HG03060 (cell line): ENCODE results near the gene COL28A1.

Experiments
- ATAC-seq: cut with Tn5 transposase; IDR thresholded peaks from one replicate; pipeline ENCODE4 v1.9.1; 2021; ENCODE audit warnings: low read depth, moderate number of reproducible peaks; ENCODE audit not compliant: unreplicated experiment

Gene COL28A1

DNA sequence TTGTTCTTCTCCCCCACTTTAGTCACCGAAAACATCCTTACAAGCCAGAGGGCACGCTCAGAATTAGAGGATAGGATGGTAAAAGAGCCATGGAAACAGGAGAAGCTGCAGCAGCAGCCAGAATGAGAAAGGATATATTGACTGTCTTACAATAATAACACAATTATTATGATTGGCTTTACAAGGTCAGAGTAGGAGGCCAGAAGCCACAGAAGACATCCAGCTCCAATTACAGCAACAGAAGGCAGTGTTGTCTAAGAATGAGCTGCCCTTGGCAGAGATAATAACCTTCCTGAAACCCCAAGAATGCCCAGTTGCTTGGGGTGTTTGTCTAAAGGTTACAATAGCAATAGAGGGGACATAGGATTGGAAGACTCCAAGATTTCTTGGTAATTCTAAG lies 184.5 kb downstream of the COL28A1 start:
- no peak for ATAC-seq

DNA sequence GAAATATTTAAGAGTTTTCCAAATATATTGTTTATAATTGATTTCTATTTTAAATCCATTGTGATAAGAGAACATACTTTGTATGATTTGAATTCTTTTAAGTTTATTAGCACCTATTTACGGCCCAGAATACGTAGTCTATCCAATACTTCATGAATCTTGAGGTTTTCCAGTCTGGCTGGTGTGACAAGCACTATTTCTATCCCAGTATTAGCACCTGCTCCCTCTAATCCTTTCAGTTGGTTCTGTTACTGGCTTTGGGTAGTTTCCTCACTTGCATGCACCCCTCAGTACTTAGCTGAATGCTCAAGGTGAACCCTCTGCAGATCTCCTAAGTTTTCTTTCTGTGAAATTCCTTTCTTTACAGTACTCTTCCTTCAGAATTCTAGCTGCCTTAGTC lies 186.5 kb downstream of the COL28A1 start:
- no peak for ATAC-seq

DNA sequence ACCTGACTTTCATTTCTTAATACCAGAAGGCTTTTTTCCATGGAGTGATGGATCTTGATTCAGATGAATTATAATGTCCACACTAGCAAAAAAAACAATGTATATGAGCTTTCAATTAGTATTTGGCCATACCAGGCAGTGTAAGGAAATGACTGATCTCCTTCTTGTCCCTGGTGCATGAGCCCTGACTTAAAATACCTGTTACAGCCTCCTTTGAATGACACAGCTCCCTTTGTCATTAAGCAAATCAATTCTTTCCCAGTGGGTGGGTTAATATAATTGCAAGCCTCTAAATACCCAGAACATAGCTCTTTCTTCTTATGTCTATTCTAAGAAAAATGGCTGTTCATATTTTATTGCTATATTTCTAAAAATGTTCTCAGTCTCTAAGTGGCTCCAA lies 188.6 kb downstream of the COL28A1 start:
- no peak for ATAC-seq

DNA sequence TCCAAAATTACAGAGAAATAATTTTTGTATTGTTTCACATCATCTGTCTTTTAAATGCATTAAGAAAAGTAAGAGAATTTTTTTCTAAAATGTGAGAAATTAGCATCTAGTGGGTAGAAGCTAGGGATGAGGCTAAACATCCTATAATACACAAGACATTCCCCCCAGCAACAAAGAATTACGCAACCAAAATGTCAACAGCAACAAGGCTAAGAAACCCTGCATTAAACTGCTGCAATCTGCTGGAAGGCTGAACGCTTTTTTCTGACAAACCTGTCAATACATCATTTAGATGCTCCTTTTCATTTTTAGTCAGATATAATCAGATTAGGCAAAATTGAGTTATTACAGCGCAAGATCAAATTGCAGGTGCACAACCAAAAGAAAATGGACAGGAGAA lies 191.1 kb downstream of the COL28A1 start:
- ATAC-seq, result no peak

DNA sequence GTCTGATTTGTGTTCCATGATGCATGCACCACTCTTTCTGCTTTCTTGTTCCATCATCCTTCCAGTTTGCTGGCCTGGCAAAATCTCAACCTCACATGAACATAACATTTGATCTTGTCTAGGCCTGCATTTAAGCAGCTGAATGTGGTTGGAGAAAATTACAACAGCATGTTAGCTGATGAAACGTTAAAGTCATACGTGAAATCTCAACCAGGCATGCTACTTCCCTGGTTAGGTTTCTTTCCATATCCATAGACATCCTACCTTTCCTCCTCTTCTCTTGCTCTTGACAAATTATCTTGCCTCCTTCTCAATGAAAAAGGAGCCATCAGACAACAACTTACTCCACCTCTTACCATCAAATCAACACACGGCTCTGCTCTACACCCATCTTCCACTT lies 199.8 kb downstream of the COL28A1 start:
- ATAC-seq, result no peak

DNA sequence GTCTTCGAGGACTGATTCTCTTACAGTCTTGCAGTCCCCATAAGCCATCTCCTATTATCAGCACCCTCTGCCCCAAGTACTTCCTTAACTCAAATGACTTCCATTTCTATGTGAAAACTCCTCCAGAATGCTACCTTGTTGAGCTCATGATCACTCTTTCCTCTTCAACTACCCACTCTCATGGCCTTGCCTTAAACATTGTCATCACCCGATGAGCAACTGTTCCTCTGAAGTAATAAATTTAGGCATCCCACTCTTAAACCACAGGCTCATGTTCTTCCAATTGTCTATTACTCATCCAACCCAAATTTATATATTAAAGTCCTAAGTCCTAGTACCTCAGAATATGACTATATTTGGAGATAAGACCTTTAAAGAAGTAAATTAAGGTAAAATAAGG lies 200.5 kb downstream of the COL28A1 start:
- ATAC-seq, result no peak

DNA sequence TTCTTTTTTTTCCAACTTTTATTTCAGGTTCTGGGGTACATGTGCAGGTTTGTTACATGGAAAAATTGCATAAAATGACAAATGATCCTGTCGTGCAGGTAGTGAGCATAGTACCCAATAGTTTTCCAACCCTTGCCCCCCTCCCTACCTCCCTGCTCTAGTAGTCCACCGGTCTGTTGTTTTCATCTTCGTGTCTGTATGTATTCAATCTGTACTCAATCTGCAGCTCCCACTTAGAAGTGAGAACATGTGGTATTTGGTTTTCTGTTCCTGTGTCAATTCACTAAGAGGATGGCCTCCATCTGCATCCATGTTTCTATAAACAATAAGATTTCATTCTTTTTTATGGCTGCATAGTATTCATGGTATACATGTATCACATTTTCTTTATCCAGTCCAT lies 202.1 kb downstream of the COL28A1 start:
- no peak for ATAC-seq

DNA sequence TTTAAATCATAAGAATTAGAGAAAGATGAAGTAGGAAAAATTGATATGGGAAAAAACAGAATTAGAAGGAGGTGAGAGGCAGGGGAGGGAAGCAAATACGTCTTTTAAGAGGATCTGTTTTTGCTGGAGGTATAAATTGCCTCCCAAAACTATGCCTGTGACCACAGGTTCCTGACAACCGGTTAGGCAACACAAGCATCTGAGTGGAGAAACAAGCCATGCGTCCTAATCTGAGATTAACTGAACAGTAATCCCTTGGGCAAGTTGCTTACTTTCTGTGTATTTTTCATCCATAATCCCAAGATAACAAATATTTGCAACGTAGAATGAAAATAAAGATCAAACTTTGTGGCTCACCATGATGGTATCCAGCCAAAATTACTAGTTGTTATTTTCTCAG lies 204.2 kb downstream of the COL28A1 start:
- ATAC-seq, result no peak

DNA sequence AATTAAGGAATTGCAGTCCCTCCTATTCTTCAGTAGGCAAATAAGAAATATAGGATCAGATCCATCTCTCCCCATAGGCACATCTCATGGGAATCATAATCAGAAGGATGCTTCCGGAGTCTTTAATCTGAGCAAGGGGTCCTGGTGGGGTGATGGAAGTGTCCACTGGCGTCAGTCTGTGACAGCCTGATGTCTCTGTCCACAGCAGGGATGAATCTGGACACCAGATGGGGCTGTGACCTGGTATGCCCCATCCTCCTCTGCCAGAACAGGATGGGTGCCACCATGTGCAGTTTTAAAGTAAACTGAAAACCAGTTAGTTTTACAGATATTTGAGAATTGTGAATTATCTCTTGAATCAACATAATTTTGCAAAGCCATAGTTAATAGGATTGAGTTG lies 204.7 kb downstream of the COL28A1 start:
- no peak for ATAC-seq

DNA sequence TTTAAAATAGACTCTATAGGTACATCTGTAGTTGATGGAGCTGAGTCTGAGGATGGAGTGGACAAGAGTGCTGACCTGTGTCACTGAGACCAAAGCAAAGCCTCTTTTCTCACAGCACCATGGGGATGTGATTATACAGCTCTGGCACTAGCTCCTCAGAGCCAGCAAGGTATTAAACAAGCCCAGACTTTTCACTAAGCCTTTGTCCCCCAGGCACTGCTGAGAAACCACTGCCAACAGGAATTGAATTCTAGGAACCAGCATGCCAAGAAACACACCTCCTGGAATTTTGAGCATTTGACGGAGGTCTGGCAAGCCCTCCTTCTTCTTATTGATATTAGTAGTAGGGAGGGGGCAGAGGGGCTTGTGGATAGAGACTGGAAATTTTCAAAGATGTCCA lies 206.3 kb downstream of the COL28A1 start:
- no peak for ATAC-seq

DNA sequence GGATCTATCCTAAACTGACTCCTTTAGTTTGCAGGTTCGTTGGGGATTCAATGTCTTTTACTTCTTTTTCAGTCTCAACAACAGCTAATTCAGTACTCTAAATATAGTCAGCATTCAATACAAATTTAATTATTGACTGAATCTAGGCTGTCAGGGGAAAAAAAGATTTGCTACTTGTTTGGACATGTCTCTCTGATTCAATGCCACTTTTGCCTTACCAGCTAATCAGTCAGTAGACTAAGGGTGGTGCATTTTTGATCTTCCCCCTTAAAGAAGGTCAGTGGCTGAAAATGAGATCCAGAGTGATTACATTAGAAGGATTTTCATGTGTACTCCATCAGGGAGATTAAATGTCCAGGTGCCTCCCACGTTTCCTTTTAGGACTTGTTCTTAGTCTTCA lies 208.2 kb downstream of the COL28A1 start:
- ATAC-seq, result no peak

DNA sequence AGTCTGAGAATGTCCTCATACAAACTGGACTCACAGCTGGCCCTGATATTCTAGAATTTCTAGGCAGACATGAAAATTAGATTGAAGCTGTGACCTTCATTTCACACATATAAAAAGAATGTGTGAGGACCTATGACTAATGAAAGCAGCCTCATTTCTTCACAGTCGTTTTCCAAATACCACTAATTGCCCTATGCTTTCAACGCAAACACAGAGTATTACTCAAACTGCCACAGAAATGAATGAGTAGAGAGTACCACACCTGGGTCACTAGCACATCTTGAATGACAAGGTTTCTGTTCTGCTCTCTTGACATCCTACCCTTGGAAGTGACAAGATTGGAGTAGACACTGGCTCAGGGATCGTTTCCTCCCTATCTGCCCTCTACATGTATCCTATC lies 211.0 kb downstream of the COL28A1 start:
- ATAC-seq, result no peak

DNA sequence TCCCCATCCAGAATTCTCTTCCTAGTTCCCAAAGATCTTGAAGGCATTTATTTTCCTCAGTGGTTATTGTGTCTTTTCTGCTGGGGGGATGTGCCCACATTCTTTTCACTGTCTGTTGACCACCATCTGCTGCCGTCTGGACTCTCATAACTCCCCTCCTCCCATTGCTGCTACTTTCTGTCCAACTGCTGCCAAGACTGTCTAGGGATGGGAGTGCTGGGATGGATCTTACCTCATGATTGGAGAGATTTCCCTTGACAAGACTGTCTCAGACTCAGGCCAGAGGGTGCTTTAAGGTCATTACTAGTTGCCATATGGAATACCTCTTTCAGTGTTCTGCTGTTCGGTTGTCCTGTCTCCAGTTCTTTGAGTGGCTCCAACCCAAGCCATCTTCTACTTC lies 211.8 kb downstream of the COL28A1 start:
- ATAC-seq, result no peak

DNA sequence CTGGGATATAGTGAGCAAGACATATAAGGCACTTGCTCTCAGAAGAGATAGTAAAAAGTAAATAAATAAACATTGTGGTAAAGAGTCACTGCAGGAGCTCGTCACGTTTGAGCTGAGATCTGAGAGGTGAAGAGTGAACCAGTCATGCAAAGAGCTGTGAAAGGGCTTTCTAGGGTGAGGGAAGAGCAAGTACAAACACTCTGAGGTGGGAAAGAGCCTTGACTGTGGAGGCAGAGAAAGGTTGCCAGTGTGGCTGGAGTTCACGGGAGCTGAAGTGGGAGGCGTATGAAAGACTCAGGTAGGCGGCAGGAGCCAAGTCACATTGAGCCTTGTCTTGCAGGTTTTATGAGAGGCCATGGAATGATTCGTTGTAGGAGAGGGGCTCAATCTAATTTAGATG lies 212.3 kb downstream of the COL28A1 start:
- ATAC-seq, result peak; percentile 52

DNA sequence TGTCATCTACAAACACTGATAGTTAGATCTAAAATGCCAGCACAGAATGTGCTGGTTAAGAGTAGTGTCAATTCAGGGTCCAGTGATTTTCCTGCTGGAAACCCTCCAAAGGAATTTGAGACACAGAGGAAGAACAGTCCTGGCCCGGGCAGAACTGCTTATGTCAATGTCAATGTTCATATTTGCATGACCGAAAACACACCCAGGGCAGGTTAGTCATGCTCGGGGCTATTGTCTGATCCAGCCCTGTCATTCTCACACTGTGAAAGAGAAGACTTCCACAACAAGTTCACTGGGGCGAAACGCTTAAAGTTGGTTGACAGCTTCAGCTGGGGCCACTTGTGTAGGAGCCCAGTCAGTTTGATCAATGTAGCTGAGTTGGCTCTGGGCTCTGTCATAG lies 214.0 kb downstream of the COL28A1 start:
- peak; percentile 92 for ATAC-seq

DNA sequence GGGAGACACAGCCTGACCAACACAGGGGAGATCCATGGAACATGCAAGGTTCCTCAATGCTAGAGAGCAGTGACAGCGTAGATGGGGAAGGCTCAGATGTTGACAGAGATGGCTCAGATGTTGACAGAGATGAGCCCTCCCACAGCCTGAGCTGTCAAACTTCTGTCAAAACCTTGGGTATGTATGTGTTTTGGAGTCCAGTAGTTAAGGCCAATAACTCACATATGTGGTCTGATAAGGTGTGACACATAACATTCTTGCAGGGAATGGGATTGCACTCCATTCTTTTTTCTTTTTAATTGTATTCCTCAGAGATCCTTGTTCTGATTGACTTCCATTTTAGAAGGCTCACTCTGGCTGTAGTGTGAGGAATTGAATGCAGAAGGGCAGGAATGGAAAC lies 217.1 kb downstream of the COL28A1 start:
- no peak for ATAC-seq

DNA sequence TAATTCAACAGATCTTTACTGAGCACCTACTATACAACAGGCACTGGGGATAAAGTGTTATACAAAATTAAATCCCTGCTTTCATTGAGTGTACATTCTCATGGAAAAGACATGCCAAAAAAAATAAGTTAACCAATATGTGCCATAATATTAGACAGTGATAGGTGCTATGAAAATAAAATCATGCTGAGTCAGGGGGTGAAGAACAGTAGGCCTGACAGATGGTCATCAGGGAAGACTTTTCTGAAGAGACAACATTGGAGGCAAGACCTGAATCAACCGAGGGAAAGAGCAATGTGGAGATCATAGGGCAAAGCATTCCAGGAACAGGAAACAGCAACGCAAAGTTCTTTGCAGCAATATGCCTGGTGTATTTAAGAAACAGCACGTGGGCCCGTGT lies 217.8 kb downstream of the COL28A1 start:
- no peak for ATAC-seq

DNA sequence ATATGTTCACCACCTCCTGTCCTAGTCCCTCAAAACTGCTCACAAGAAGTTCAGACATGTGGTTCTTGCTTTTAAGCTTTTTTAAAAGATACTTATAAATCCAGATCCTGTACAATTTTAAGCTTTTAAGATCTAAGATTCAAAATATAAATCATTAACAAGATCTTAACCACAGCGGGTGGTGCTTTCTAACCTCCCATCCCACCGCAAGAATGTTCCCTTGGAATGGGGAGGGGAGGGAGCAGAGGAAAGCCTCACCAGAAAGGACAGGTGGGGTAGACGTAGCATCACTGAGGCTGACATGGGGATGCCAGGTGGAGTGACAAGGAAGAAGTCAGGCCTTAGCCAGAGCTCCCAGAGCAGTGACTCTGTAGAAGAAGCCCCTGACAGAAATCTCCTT lies 219.8 kb downstream of the COL28A1 start:
- no peak for ATAC-seq

DNA sequence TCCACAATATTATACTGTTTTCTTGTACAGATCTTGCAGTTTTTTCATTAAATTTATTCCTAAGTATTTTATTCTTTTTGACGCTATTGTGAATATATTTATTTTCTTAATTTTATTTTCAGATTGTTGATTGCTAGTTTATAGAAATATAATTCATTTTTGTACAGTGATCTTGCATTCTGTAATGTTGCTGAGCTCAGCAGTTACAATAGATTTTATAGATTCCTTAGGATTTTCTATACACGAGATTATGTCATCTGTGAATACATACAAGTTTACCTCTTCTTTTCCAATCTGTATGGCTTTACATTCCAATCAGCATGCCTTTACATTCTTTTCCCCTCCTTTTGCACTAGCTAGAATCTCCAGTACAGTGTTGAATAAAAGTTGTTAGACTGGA lies 223.3 kb downstream of the COL28A1 start:
- no peak for ATAC-seq

DNA sequence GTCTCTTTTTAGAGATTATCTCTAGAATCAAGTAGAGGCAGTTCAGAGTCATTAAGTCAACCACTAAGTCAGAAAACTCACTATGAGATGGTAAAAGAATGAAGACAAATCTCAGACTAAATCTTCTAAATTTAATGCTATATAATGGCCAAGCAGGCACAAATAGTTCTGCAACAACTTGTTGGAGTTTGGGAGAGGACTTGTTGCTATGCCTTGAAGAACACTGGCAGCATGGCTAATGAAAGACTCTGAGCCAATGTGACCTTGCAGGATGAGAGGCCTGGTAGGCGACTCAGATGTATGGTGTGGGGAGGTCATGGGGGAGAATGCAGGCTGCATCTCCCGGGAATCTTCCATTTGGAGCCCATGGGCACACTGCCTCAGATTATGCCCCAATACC lies 224.7 kb downstream of the COL28A1 start:
- no peak for ATAC-seq

DNA sequence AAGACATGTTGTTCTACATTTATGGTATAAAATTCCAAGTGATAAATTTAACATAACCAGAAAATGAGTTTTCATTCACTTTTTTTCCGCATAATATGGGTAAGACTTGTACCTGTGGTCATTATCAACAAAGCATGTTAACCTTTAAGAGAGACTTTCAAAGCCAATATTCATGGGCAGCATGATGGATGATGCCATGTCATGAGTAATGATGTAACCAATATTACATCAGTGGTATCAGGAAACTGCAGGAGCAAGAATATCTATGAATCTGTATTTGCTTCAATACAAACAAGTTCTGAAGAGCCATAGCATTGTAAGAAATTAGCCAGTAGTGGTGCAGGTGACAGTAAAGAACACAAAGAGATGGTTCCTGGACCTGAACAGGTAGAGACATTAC lies 226.5 kb downstream of the COL28A1 start:
- no peak for ATAC-seq
